HCT116 (cell line): ENCODE results near the gene IL1RAPL1. TPM values are rescaled to one million over a fixed set of nuclear protein-coding genes. Genes with fewer than 3 reads are reported as not detected.
A peak's percentile ranks its signal among the peaks of the same experiment; 100 is the strongest.

Experiments used
- ATAC-seq: fragments of 200-7000 bp; cut with Tn5 transposase; 2 replicates; pipeline ENCODE4 v1.9.1; 2020; ENCODE audit warnings: mild to moderate bottlenecking, moderate library complexity
- BruUV-seq: library from RNA; stranded (reverse); fragments of 400-500 nt; replicated peaks from 2 replicates; lab custom pipeline; 2021; lab: Mats Ljungman, UMichigan
- CTCF ChIA-PET: fragments of 300-600 bp; sonication (Branson Sonifier 250); formaldehyde crosslinking; loops from one replicate; lab custom pipeline; 2021; ENCODE audit warnings: antibody characterized with exemption; lab: Charles Lee
- POLR2A ChIA-PET: fragments of 300-600, 350-600 bp; sonication (Branson Sonifier 250); formaldehyde crosslinking; loops from one replicate; lab custom pipeline; 2021; ENCODE audit warnings: antibody characterized with exemption; lab: Charles Lee
- RAD21 ChIA-PET, 2 experiments: fragments of 300-600 bp; sonication (Branson Sonifier 250); formaldehyde crosslinking; loops; one replicate each; lab custom pipeline; 2023; ENCODE audit warnings: low total read pairs in 2 of 2; ENCODE audit not compliant: uncharacterized antibody in 2 of 2, unreplicated experiment in 2 of 2, low non-redundant PET in 1 of 2; lab: Charles Lee
- DNase-seq: peaks from one replicate; pipeline ENCODE4 v3.0.0-alpha.2; 2010; ENCODE audit warnings: low read depth, low spot score
- H2AFZ ChIP-seq: fragments of 200-600 bp; shearing (Covaris generic), sonication (generic); 2 replicates; pipeline ENCODE4 v1.6.1; 2017; ENCODE audit warnings: low read depth, mixed run types, mixed read lengths, antibody characterized with exemption, low read length; ENCODE audit not compliant: poor library complexity, severe bottlenecking
- H3K27ac ChIP-seq: 2 replicates; pipeline ENCODE4 v1.5.1; 2012; ENCODE audit warnings: low read depth, low read length
- H3K27me3 ChIP-seq: fragments of 200-600 bp; sonication (generic); 2 replicates; pipeline ENCODE4 v1.6.1; 2016; ENCODE audit warnings: mixed run types, low read length, mixed read lengths; ENCODE audit not compliant: insufficient read depth
- H3K36me3 ChIP-seq, 2 experiments: fragments of 200-500 bp in 1 of 2; fragments of 200-600 bp in 1 of 2; sonication (Bioruptor generic) in 1 of 2; sonication (generic) in 1 of 2; 2 replicates each; pipeline versions ENCODE4 v1.5.1 to v1.6.1; 2014 to 2016; ENCODE audit warnings: low read length in 2 of 2, inconsistent platforms in 1 of 2, mixed read lengths in 1 of 2, mixed run types in 1 of 2; ENCODE audit not compliant: insufficient read depth in 2 of 2, control insufficient read depth in 1 of 2
- H3K4me1 ChIP-seq, 2 experiments: fragments of 200-600 bp in 1 of 2; sonication (generic) in 1 of 2; 2 replicates each; pipeline versions ENCODE4 v1.5.1 to v1.6.1; 2012 to 2017; ENCODE audit warnings: low read length in 2 of 2, inconsistent platforms in 1 of 2, mild to moderate bottlenecking in 1 of 2, mixed read lengths in 1 of 2, mixed run types in 1 of 2, moderate library complexity in 1 of 2; ENCODE audit not compliant: insufficient read depth in 2 of 2, control insufficient read depth in 1 of 2
- H3K4me2 ChIP-seq: fragments of 200-600 bp; sonication (generic); 2 replicates; pipeline ENCODE4 v1.6.1; 2017; ENCODE audit warnings: mixed run types, low read length, mixed read lengths
- H3K4me3 ChIP-seq, 2 experiments: fragments of 200-600 bp in 1 of 2; sonication (generic) in 1 of 2; replicated peaks in 1 of 2; 2 replicates each; pipeline ENCODE4 v1.5.1; 2011 to 2016; ENCODE audit warnings: low read length in 2 of 2, control low read depth in 1 of 2, low read depth in 1 of 2, mild to moderate bottlenecking in 1 of 2, mixed read lengths in 1 of 2, mixed run types in 1 of 2
- H3K79me2 ChIP-seq: fragments of 200-600 bp; sonication (generic); 2 replicates; pipeline ENCODE4 v1.6.1; 2017; ENCODE audit warnings: mild to moderate bottlenecking, mixed run types, low read length, moderate library complexity, mixed read lengths; ENCODE audit not compliant: insufficient read depth
- H3K9ac ChIP-seq: fragments of 200-600 bp; sonication (generic); 2 replicates; pipeline ENCODE4 v1.6.1; 2016; ENCODE audit warnings: low read length, mixed read lengths
- H3K9me2 ChIP-seq: fragments of 200-600 bp; sonication (generic), shearing (Covaris generic); 2 replicates; pipeline ENCODE4 v1.6.1; 2017; ENCODE audit warnings: mixed run types, mild to moderate bottlenecking, moderate library complexity; ENCODE audit not compliant: insufficient read depth
- H3K9me3 ChIP-seq, 2 experiments: fragments of 200-500 bp in 1 of 2; fragments of 200-600 bp in 1 of 2; sonication (Bioruptor generic) in 1 of 2; sonication (generic) in 1 of 2; 2 replicates each; pipeline ENCODE4 v1.6.1; 2014 to 2017; ENCODE audit warnings: low read length in 2 of 2, mixed read lengths in 2 of 2, inconsistent platforms in 1 of 2, low read depth in 1 of 2, mild to moderate bottlenecking in 1 of 2, mixed run types in 1 of 2, moderate library complexity in 1 of 2; ENCODE audit not compliant: control insufficient read depth in 1 of 2, insufficient read depth in 1 of 2
- H4K20me1 ChIP-seq: fragments of 200-600 bp; sonication (generic), shearing (Covaris generic); 2 replicates; pipeline ENCODE4 v1.6.1; 2017; ENCODE audit warnings: mixed run types, mild to moderate bottlenecking, moderate library complexity; ENCODE audit not compliant: insufficient read depth
- CBX3 ChIP-seq: IDR thresholded peaks from 2 replicates; pipeline ENCODE4 v1.6.1; 2012; ENCODE audit warnings: low read depth
- CEBPB ChIP-seq: IDR thresholded peaks from 2 replicates; pipeline ENCODE4 v1.6.1; 2012; ENCODE audit warnings: low read depth
- CTCF ChIP-seq, 3 experiments: fragments of 200-600 bp in 1 of 3; sonication (generic) in 1 of 3; IDR thresholded peaks in 2 of 3; conservative IDR thresholded peaks in 1 of 3; 2 replicates each; pipeline ENCODE4 v1.5.1; 2012 to 2017; ENCODE audit warnings: low read depth in 2 of 3, low read length in 2 of 3, antibody characterized with exemption in 1 of 3, borderline replicate concordance in 1 of 3, control low read depth in 1 of 3, mild to moderate bottlenecking in 1 of 3, mixed read lengths in 1 of 3, mixed run types in 1 of 3, moderate library complexity in 1 of 3; ENCODE audit not compliant: insufficient read depth in 1 of 3
- RAD21 ChIP-seq: IDR thresholded peaks from 2 replicates; pipeline ENCODE4 v1.6.1; 2012; ENCODE audit warnings: low read depth, mild to moderate bottlenecking
- REST ChIP-seq: IDR thresholded peaks from 2 replicates; pipeline ENCODE4 v1.6.1; 2012; ENCODE audit warnings: low read depth
- SIN3A ChIP-seq: IDR thresholded peaks from 2 replicates; pipeline ENCODE4 v1.6.1; 2012; ENCODE audit warnings: low read depth
- intact Hi-C: fragments of 100-400 bp; cut with micrococcal nuclease; formaldehyde crosslinking; loops from 2 replicates; pipeline ENCODE4 v1.10.0; 2022
- total RNA-seq: library from RNA; stranded (reverse); gene quantifications from one replicate; pipeline ENCODE4 v1.2.1, GENCODE V29; 2021; ENCODE audit not compliant: unreplicated experiment

Gene IL1RAPL1
- total RNA-seq, 1 experiment from 2014 or later = 2.8 TPM

GRCh38 chrX:29229802-29230201 is 642.6 kb downstream of the IL1RAPL1 start (continued):
- TF ChIP-seq CEBPB (no peak), CBX3 (no peak), REST (no peak)

DNA sequence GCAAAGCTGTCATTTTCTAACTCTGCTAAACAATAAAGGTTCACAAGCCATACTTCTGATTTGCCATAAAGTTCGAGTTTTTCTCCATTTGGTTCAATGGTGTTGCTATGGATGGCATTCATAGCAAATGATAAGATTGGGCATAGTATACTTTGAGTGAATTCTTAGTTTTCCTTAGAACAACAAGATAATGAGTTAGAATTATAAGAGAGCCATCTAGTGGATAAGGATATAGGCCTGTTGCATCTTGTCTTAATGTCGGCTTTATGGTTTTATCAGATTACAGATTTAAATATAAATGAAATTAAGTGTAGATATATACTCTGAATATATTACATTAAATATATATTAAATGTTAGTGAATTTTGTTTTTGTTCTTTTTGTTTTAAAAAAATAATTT is 644.6 kb downstream of the IL1RAPL1 start:
- no peaks in the 10 kb centered on the region for H3K27me3 ChIP-seq
- peak; percentile 37; the same call in 1 of the 2 replicates for TF ChIP-seq RAD21
- TF ChIP-seq CTCF (IDR thresholded peaks at IDR 0.05 in 2 of 3, conservative IDR thresholded peaks at IDR 0.05 in 1 of 3; ENCODE audit: borderline replicate concordance in 1 of 3, insufficient read depth in 1 of 3, low read depth in 2 of 3, low read length in 2 of 3) = peak in 2 of 3 experiments; percentile 17 to 27; a peak in 2 of 6 replicates
- no peak for TF ChIP-seq SIN3A
- TF ChIP-seq, all 23 proteins: peak for 2
- H3K9me3 ChIP-seq = no peaks in the 10 kb centered on the region
- H3K4me2 ChIP-seq = no peak overlapping the region
- ATAC-seq (no peak), DNase-seq (no peak)
- ChIA-PET RAD21 (no interaction called here), CTCF (no interaction called here), POLR2A (no interaction called here)
- H3K9ac ChIP-seq = no peak overlapping the region
- no peaks in the 10 kb centered on the region for H3K9me2 ChIP-seq
- no peaks in the 10 kb centered on the region for H3K79me2 ChIP-seq
- H2AFZ ChIP-seq = no peak overlapping the region
- H3K4me1 ChIP-seq = no peaks in the 10 kb centered on the region
- H3K36me3 ChIP-seq = no peaks in the 10 kb centered on the region
- H4K20me1 ChIP-seq = no peaks in the 10 kb centered on the region; the same call in 1 of the 2 replicates
- H3K27ac ChIP-seq = no peak overlapping the region
- intact Hi-C loops = no loop called here
- BruUV-seq = no TSS peak
- no peak overlapping the region for H3K4me3 ChIP-seq
